ENCODE data around the gene HES4. TPM values are rescaled to one million over a fixed set of nuclear protein-coding genes. Genes with fewer than 3 reads are reported as not detected.

Gene HES4
- total RNA-seq, 1 experiment from 2014 or later, result 18.5 TPM

- H3K9me3 ChIP-seq (ENCODE audit: low read depth, low read length, poor library complexity, severe bottlenecking), result no peaks in the 10 kb centered on the region
- TF ChIP-seq EZH2 (IDR thresholded peaks at IDR 0.05; ENCODE audit: borderline replicate concordance, low read depth, low read length, poor library complexity, severe bottlenecking) (no peak), CTCF (conservative IDR thresholded peaks at IDR 0.05; ENCODE audit: low read depth, low read length) (no peak)
- no peak overlapping the region for H3K27ac ChIP-seq (ENCODE audit: low read depth, low read length, poor library complexity, severe bottlenecking)
- intact Hi-C loops (cut with micrococcal nuclease; ENCODE audit: unreplicated experiment), result no loop called here
- no TSS peak for BruUV-seq (replicated peaks)
- no peaks in the 10 kb centered on the region for H3K27me3 ChIP-seq (replicated peaks; ENCODE audit: insufficient read depth, low read depth, low read length, poor library complexity)
- peak overlapping the region; percentile 70 for H3K4me3 ChIP-seq (ENCODE audit: low read depth, low read length, poor library complexity, severe bottlenecking)
- H3K4me1 ChIP-seq (ENCODE audit: insufficient read depth, low read length, poor library complexity, severe bottlenecking), result peaks cover 12% of the 10 kb centered on the region
- peak; percentile 67 for DNase-seq (ENCODE audit: low spot score)
- ChIA-PET CTCF (no interaction called here), POLR2A (ENCODE audit: low non-redundant PET) (no interaction called here)
- H3K36me3 ChIP-seq (ENCODE audit: insufficient read depth, low read length, poor library complexity, severe bottlenecking), result no peaks in the 10 kb centered on the region
These were observed 1.7 kb downstream of the HES4 start for GRCh38 chr1:997993-998744.

- H3K27ac ChIP-seq (ENCODE audit: low read depth, low read length, poor library complexity, severe bottlenecking), result no peak overlapping the region
- no TSS peak for BruUV-seq (replicated peaks)
- DNase-seq (ENCODE audit: low spot score), result no peak
- no peaks in the 10 kb centered on the region for H3K36me3 ChIP-seq (ENCODE audit: insufficient read depth, low read length, poor library complexity, severe bottlenecking)
- CTCF ChIA-PET, result no interaction called here
- POLR2A ChIA-PET (ENCODE audit: low non-redundant PET), result no interaction called here
- no peaks in the 10 kb centered on the region for H3K27me3 ChIP-seq (replicated peaks; ENCODE audit: insufficient read depth, low read depth, low read length, poor library complexity)
- intact Hi-C loops (cut with micrococcal nuclease; ENCODE audit: unreplicated experiment), result no loop called here
- H3K4me1 ChIP-seq (ENCODE audit: insufficient read depth, low read length, poor library complexity, severe bottlenecking), result peaks cover 12% of the 10 kb centered on the region
- H3K4me3 ChIP-seq (ENCODE audit: low read depth, low read length, poor library complexity, severe bottlenecking), result no peak overlapping the region
- no peaks in the 10 kb centered on the region for H3K9me3 ChIP-seq (ENCODE audit: low read depth, low read length, poor library complexity, severe bottlenecking)
- TF ChIP-seq EZH2 (IDR thresholded peaks at IDR 0.05; ENCODE audit: borderline replicate concordance, low read depth, low read length, poor library complexity, severe bottlenecking), result no peak
- TF ChIP-seq CTCF (conservative IDR thresholded peaks at IDR 0.05; ENCODE audit: low read depth, low read length), result no peak
These were observed 2.2 kb downstream of the HES4 start for GRCh38 chr1:997713-997992.

GRCh38 chr1:996851-997712, 2.8 kb downstream of the HES4 start:
- no peak for TF ChIP-seq EZH2 (IDR thresholded peaks at IDR 0.05; ENCODE audit: borderline replicate concordance, low read depth, low read length, poor library complexity, severe bottlenecking)
- no peak for TF ChIP-seq CTCF (conservative IDR thresholded peaks at IDR 0.05; ENCODE audit: low read depth, low read length)
- ChIA-PET POLR2A (ENCODE audit: low non-redundant PET) (no interaction called here), CTCF (no interaction called here)
- DNase-seq (ENCODE audit: low spot score), result no peak
- Histone ChIP-seq H3K27ac (ENCODE audit: low read depth, low read length, poor library complexity, severe bottlenecking) (no peak overlapping the region), H3K9me3 (ENCODE audit: low read depth, low read length, poor library complexity, severe bottlenecking) (peaks cover under 1% of the 10 kb centered on the region), H3K4me1 (ENCODE audit: insufficient read depth, low read length, poor library complexity, severe bottlenecking) (peaks cover 12% of the 10 kb centered on the region), H3K4me3 (ENCODE audit: low read depth, low read length, poor library complexity, severe bottlenecking) (no peak overlapping the region), H3K27me3 (replicated peaks; ENCODE audit: insufficient read depth, low read depth, low read length, poor library complexity) (no peaks in the 10 kb centered on the region), H3K36me3 (ENCODE audit: insufficient read depth, low read length, poor library complexity, severe bottlenecking) (no peaks in the 10 kb centered on the region)
- intact Hi-C loops (cut with micrococcal nuclease; ENCODE audit: unreplicated experiment), result no loop called here
- no TSS peak for BruUV-seq (replicated peaks)

Measured in A673 (cell line).